IMR-90 (cell line): ENCODE results near the gene BMP3. TPM values are rescaled to one million over a fixed set of nuclear protein-coding genes. Genes with fewer than 3 reads are reported as not detected.

Source experiments
- ATAC-seq: fragments of 200-7000 bp; cut with Tn5 transposase; 2 replicates; pipeline ENCODE4 v1.9.1; 2020; ENCODE audit warnings: low read depth, mild to moderate bottlenecking, moderate library complexity
- BruUV-seq: library from RNA; stranded (reverse); fragments of 400-500 nt; replicated peaks from 2 replicates; lab custom pipeline; 2021; lab: Mats Ljungman, UMichigan
- CTCF ChIA-PET: fragments of 300-600 bp; formaldehyde crosslinking; extraction: SDS; loops from one replicate; lab custom pipeline; 2021; ENCODE audit warnings: antibody characterized with exemption; lab: Yijun Ruan, JAX
- POLR2A ChIA-PET: fragments of 300-600 bp; sonication (Branson Sonifier 250); formaldehyde crosslinking; loops from one replicate; lab custom pipeline; 2022; ENCODE audit warnings: antibody characterized with exemption; ENCODE audit not compliant: unreplicated experiment; lab: Charles Lee
- DNase-seq: peaks from one replicate; pipeline ENCODE4 v3.0.0; 2013
- H2AFZ ChIP-seq: replicated peaks from 2 replicates; pipeline ENCODE3; 2013; ENCODE audit warnings: low read length, mild to moderate bottlenecking; ENCODE audit not compliant: poor library complexity
- H2AK5ac ChIP-seq: 2 replicates; pipeline ENCODE4 v1.6.1; 2013; ENCODE audit warnings: low read depth, low read length, inconsistent platforms
- H2AK9ac ChIP-seq: replicated peaks from 2 replicates; pipeline ENCODE3; 2013; ENCODE audit warnings: mild to moderate bottlenecking, low read depth, low read length, moderate library complexity; ENCODE audit not compliant: poor library complexity
- H2BK120ac ChIP-seq: 2 replicates; pipeline ENCODE4 v1.6.1; 2013; ENCODE audit warnings: low read depth, low read length, inconsistent platforms
- H2BK15ac ChIP-seq: 3 replicates; pipeline ENCODE4 v1.6.1; 2013; ENCODE audit warnings: low read depth, low read length, inconsistent platforms
- H2BK20ac ChIP-seq: 2 replicates; pipeline ENCODE4 v1.6.1; 2013; ENCODE audit warnings: low read depth, mild to moderate bottlenecking, inconsistent platforms, low read length, moderate library complexity
- H2BK5ac ChIP-seq: 2 replicates; pipeline ENCODE4 v1.6.1; 2013; ENCODE audit warnings: mild to moderate bottlenecking, low read depth, low read length, inconsistent platforms; ENCODE audit not compliant: poor library complexity, severe bottlenecking
- H3K14ac ChIP-seq: replicated peaks from 2 replicates; pipeline ENCODE4 v1.6.1; 2013; ENCODE audit warnings: low read depth, low read length, inconsistent platforms
- H3K18ac ChIP-seq: 2 replicates; pipeline ENCODE4 v1.6.1; 2013; ENCODE audit warnings: low read depth, low read length, control low read depth
- H3K23ac ChIP-seq: 2 replicates; pipeline ENCODE4 v1.6.1; 2013; ENCODE audit warnings: low read depth, low read length, inconsistent platforms
- H3K27ac ChIP-seq: 2 replicates; pipeline ENCODE4 v1.5.1; 2013; ENCODE audit warnings: mild to moderate bottlenecking, control low read depth, low read length; ENCODE audit not compliant: insufficient read depth
- H3K27me3 ChIP-seq: 2 replicates; pipeline ENCODE4 v1.6.1; 2013; ENCODE audit warnings: low read length; ENCODE audit not compliant: control insufficient read depth, insufficient read depth
- H3K36me3 ChIP-seq: 2 replicates; pipeline ENCODE4 v1.6.1; 2013; ENCODE audit warnings: low read length, mixed read lengths; ENCODE audit not compliant: control insufficient read depth, insufficient read depth
- H3K4ac ChIP-seq: 2 replicates; pipeline ENCODE4 v1.6.1; 2013; ENCODE audit warnings: low read depth, low read length, inconsistent platforms
- H3K4me1 ChIP-seq: 2 replicates; pipeline ENCODE4 v1.6.1; 2013; ENCODE audit warnings: low read length, mixed read lengths; ENCODE audit not compliant: control insufficient read depth, insufficient read depth
- H3K4me2 ChIP-seq: 2 replicates; pipeline ENCODE4 v1.6.1; 2013; ENCODE audit warnings: low read depth, mild to moderate bottlenecking, control low read depth, low read length, moderate library complexity
- H3K4me3 ChIP-seq: 2 replicates; pipeline ENCODE4 v1.5.1; 2013; ENCODE audit warnings: low read depth, mild to moderate bottlenecking, control low read depth, low read length, moderate library complexity; ENCODE audit not compliant: insufficient read depth
- H3K56ac ChIP-seq: 2 replicates; pipeline ENCODE4 v1.6.1; 2013; ENCODE audit warnings: low read length, inconsistent platforms; ENCODE audit not compliant: insufficient read depth; ENCODE audit errors: extremely low read depth
- H3K79me1 ChIP-seq, 2 experiments: 2 replicates each; pipeline ENCODE4 v1.6.1; 2013; ENCODE audit warnings: low read length in 2 of 2, inconsistent platforms in 1 of 2, low read depth in 1 of 2
- H3K9ac ChIP-seq: 2 replicates; pipeline ENCODE4 v1.6.1; 2013; ENCODE audit warnings: low read depth, low read length, control low read depth
- H3K9me1 ChIP-seq: 2 replicates; pipeline ENCODE4 v1.6.1; 2013; ENCODE audit warnings: low read length, inconsistent platforms; ENCODE audit not compliant: insufficient read depth
- H3K9me3 ChIP-seq: 2 replicates; pipeline ENCODE4 v1.6.1; 2013; ENCODE audit warnings: low read length; ENCODE audit not compliant: control insufficient read depth, insufficient read depth
- H4K20me1 ChIP-seq: 2 replicates; pipeline ENCODE4 v1.6.1; 2013; ENCODE audit warnings: low read length, inconsistent platforms; ENCODE audit not compliant: insufficient read depth
- H4K5ac ChIP-seq: 2 replicates; pipeline ENCODE4 v1.6.1; 2013; ENCODE audit warnings: mild to moderate bottlenecking, low read depth, low read length, control low read depth
- H4K8ac ChIP-seq, 2 experiments: 2 replicates each; pipeline ENCODE4 v1.6.1; 2013; ENCODE audit warnings: low read depth in 2 of 2, low read length in 2 of 2, control low read depth in 1 of 2, inconsistent platforms in 1 of 2
- H4K91ac ChIP-seq: 2 replicates; pipeline ENCODE4 v1.6.1; 2013; ENCODE audit warnings: low read depth, low read length, inconsistent platforms; ENCODE audit not compliant: insufficient read depth
- BHLHE40 ChIP-seq: fragments of 150-350 bp; IDR thresholded peaks from 2 replicates; pipeline ENCODE4 v1.6.1; 2016; ENCODE audit warnings: mild to moderate bottlenecking, low read depth, low read length
- CEBPB ChIP-seq: IDR thresholded peaks from 2 replicates; pipeline ENCODE4 v1.6.1; 2012; ENCODE audit warnings: low read depth, low read length, improper control_type of control experiment
- CHD1 ChIP-seq: IDR thresholded peaks from 2 replicates; pipeline ENCODE4 v1.6.1; 2012; ENCODE audit warnings: low read depth, low read length, improper control_type of control experiment
- CTCF ChIP-seq: conservative IDR thresholded peaks from 2 replicates; pipeline ENCODE4 v1.5.1; 2012; ENCODE audit warnings: mild to moderate bottlenecking, low read depth, low read length, improper control_type of control experiment
- MAFK ChIP-seq: IDR thresholded peaks from 2 replicates; pipeline ENCODE4 v1.6.1; 2012; ENCODE audit warnings: low read depth, low read length, improper control_type of control experiment
- MAZ ChIP-seq: IDR thresholded peaks from 2 replicates; pipeline ENCODE4 v1.6.1; 2012; ENCODE audit warnings: low read depth, mild to moderate bottlenecking, low read length, improper control_type of control experiment, moderate library complexity, borderline replicate concordance
- MXI1 ChIP-seq: IDR thresholded peaks from 2 replicates; pipeline ENCODE4 v1.6.1; 2012; ENCODE audit warnings: low read depth, mild to moderate bottlenecking, low read length, moderate library complexity, borderline replicate concordance
- NFE2L2 ChIP-seq: fragments of 150-350 bp; IDR thresholded peaks from 2 replicates; pipeline ENCODE4 v1.6.1; 2016; ENCODE audit warnings: low read depth, mild to moderate bottlenecking, low read length
- RAD21 ChIP-seq: IDR thresholded peaks from 2 replicates; pipeline ENCODE4 v1.6.1; 2012; ENCODE audit warnings: low read length, improper control_type of control experiment
- RCOR1 ChIP-seq: IDR thresholded peaks from 2 replicates; pipeline ENCODE4 v1.6.1; 2012; ENCODE audit warnings: mild to moderate bottlenecking, low read length, improper control_type of control experiment; ENCODE audit not compliant: insufficient replicate concordance
- RFX5 ChIP-seq: IDR thresholded peaks from 2 replicates; pipeline ENCODE4 v1.8.0; 2012; ENCODE audit warnings: low read depth, mild to moderate bottlenecking, low read length, moderate library complexity
- SMC3 ChIP-seq: fragments of 150-350 bp; IDR thresholded peaks from 2 replicates; pipeline ENCODE4 v1.6.1; 2016; ENCODE audit warnings: low read depth, mild to moderate bottlenecking, antibody characterized with exemption, low read length, moderate library complexity
- USF2 ChIP-seq: fragments of 150-350 bp; IDR thresholded peaks from 2 replicates; pipeline ENCODE4 v1.6.1; 2017; ENCODE audit warnings: mild to moderate bottlenecking, antibody characterized with exemption, low read length, low read depth
- WGBS, 2 experiments: methylation state at CpG; one replicate each; pipeline versions ENCODE4 v1.1.5 to v1.1.7; 2013; ENCODE audit warnings: missing lambda C conversion rate in 2 of 2; ENCODE audit not compliant: insufficient read length in 1 of 2; ENCODE audit errors: extremely low coverage in 2 of 2; 5-methylcytosine and 5-hydroxymethylcytosine counted together
- dilution Hi-C: fragments of 300-500 bp; cut with HindIII; formaldehyde crosslinking; loops from one replicate; pipeline ENCODE4 v1.14.3; 2018; ENCODE audit warnings: low sequenced_read_pairs; ENCODE audit not compliant: unreplicated experiment
- in situ Hi-C: fragments of 300-500 bp; cut with MboI; formaldehyde crosslinking; loops from 3 replicates; pipeline ENCODE4 v1.14.3; 2019; ENCODE audit warnings: low sequenced_read_pairs, inconsistent platforms, mixed read lengths
- intact Hi-C: fragments of 100-400 bp; cut with micrococcal nuclease; formaldehyde crosslinking; loops from 2 replicates; pipeline ENCODE4 v1.10.0; 2022
- polyA plus RNA-seq, 3 experiments: library from polyadenylated mRNA; depleted of rRNA; stranded (reverse); fragments of >200 nt; gene quantifications; 2 replicates each; pipeline ENCODE4 v1.2.3, GENCODE V29; 2012; ENCODE audit warnings: low replicate concordance in 1 of 3
- total RNA-seq: library from RNA; depleted of rRNA; stranded (reverse); fragments of >200 nt; gene quantifications from 2 replicates; pipeline ENCODE4 v1.2.3, GENCODE V29; 2012

BMP3 gene
- total and polyA plus RNA-seq, 2 of the 4 experiments (the other 2 are of a cell fraction): under 0.01 to 0.10 TPM

GRCh38 chr4:81052119-81053068, 21.9 kb downstream of the BMP3 start:
- H3K27ac ChIP-seq: no peak overlapping the region
- no peak overlapping the region for H3K18ac ChIP-seq
- no peak overlapping the region for H3K4me2 ChIP-seq
- no peak overlapping the region for H2AK5ac ChIP-seq
- H3K9me3 ChIP-seq: no peaks in the 10 kb centered on the region
- no peak overlapping the region for H2BK120ac ChIP-seq
- no peaks in the 10 kb centered on the region for H4K20me1 ChIP-seq
- DNase-seq (peak; percentile 74), ATAC-seq (peak; percentile 98)
- H4K91ac ChIP-seq: no peak overlapping the region
- H2BK15ac ChIP-seq: no peak overlapping the region
- no peak overlapping the region for H2AFZ ChIP-seq
- WGBS, 2 experiments: no CpG with 5 or more reads among the region's 7 CpGs
- H3K9me1 ChIP-seq: no peaks in the 10 kb centered on the region
- no peak overlapping the region for H3K4ac ChIP-seq
- H3K14ac ChIP-seq: no peak overlapping the region
- no peak overlapping the region for H4K8ac ChIP-seq
- dilution Hi-C loops (no loop called here), in situ Hi-C loops (no loop called here), intact Hi-C loops (loop anchor here (2.0 to 5.0 kb wide), 3 partner anchors 686 to 850 kb away; no protein-coding TSS in a partner anchor)
- H3K9ac ChIP-seq: no peak overlapping the region
- no peaks in the 10 kb centered on the region for H3K36me3 ChIP-seq
- H3K79me1 ChIP-seq: no peaks in the 10 kb centered on the region
- ChIA-PET POLR2A (no interaction called here), CTCF (interaction anchor here (0.6 to 4.9 kb wide), 5 partner anchors 641 to 1300 kb away, joined by 3 to 17 read pairs (median 3); no protein-coding TSS in a partner anchor)
- no peak overlapping the region for H3K23ac ChIP-seq
- no peak overlapping the region for H2AK9ac ChIP-seq
- H2BK20ac ChIP-seq: no peak overlapping the region
- H3K4me3 ChIP-seq: no peak overlapping the region
- BruUV-seq: no TSS peak
- H3K27me3 ChIP-seq: peaks cover 7% of the 10 kb centered on the region
- no peak overlapping the region for H4K5ac ChIP-seq
- H3K4me1 ChIP-seq: no peaks in the 10 kb centered on the region; the same call in 1 of the 2 replicates
- H2BK5ac ChIP-seq: no peak overlapping the region
- H3K56ac ChIP-seq: no peak overlapping the region
- no peak for TF ChIP-seq BHLHE40
- TF ChIP-seq RAD21: peak; percentile 80
- TF ChIP-seq RFX5: no peak
- peak; percentile 67 for TF ChIP-seq SMC3
- no peak for TF ChIP-seq CHD1
- no peak for TF ChIP-seq NFE2L2
- no peak; the same call in 1 of the 2 replicates for TF ChIP-seq MAZ
- no peak for TF ChIP-seq USF2
- no peak for TF ChIP-seq CEBPB
- peak; percentile 75 for TF ChIP-seq CTCF
- no peak for TF ChIP-seq MAFK
- TF ChIP-seq RCOR1: no peak
- TF ChIP-seq MXI1: no peak
